Liver (tissue), 9 donors: ENCODE results near the gene CDC6. TPM values are rescaled to one million over a fixed set of nuclear protein-coding genes. Genes with fewer than 3 reads are reported as not detected.

Experiments used
- DNase-seq: peaks from one replicate; pipeline ENCODE4 v3.0.0-alpha.2; 2017; ENCODE audit warnings: low spot score
- H3K27ac ChIP-seq, 2 donors: one replicate each; pipeline ENCODE4 v1.7.0; 2013; ENCODE audit warnings: inconsistent platforms in 2 of 2, low read length in 2 of 2, control low read depth in 1 of 2, low read depth in 1 of 2, mild to moderate bottlenecking in 1 of 2
- H3K27me3 ChIP-seq, 4 donors: one replicate each; pipeline versions ENCODE4 v1.6.1 to v1.7.0; 2013; ENCODE audit warnings: low read length in 3 of 4, inconsistent platforms in 1 of 4, mild to moderate bottlenecking in 1 of 4, moderate library complexity in 1 of 4; ENCODE audit not compliant: control insufficient read depth in 4 of 4, insufficient read depth in 4 of 4
- H3K36me3 ChIP-seq, 4 donors: one replicate each; pipeline versions ENCODE4 v1.6.1 to v1.7.0; 2013; ENCODE audit warnings: low read length in 3 of 4, mild to moderate bottlenecking in 3 of 4, low read depth in 1 of 4, moderate library complexity in 1 of 4; ENCODE audit not compliant: control insufficient read depth in 4 of 4, insufficient read depth in 3 of 4
- H3K4me1 ChIP-seq, 4 donors: one replicate each; pipeline versions ENCODE4 v1.6.1 to v1.7.0; 2013; ENCODE audit warnings: low read length in 3 of 4, mild to moderate bottlenecking in 3 of 4, moderate library complexity in 1 of 4; ENCODE audit not compliant: control insufficient read depth in 4 of 4, insufficient read depth in 4 of 4
- H3K4me3 ChIP-seq, 3 donors: one replicate each; pipeline versions ENCODE4 v1.6.1 to v1.7.0; 2013; ENCODE audit warnings: low read length in 3 of 3, control low read depth in 1 of 3, low read depth in 1 of 3, mild to moderate bottlenecking in 1 of 3
- H3K9ac ChIP-seq, 2 donors: one replicate each; pipeline ENCODE4 v1.7.0; 2013; ENCODE audit warnings: low read length in 2 of 2, mild to moderate bottlenecking in 2 of 2, moderate library complexity in 2 of 2, control low read depth in 1 of 2, low read depth in 1 of 2
- H3K9me3 ChIP-seq, 4 donors: one replicate each; pipeline versions ENCODE4 v1.6.1 to v1.7.0; 2013; ENCODE audit warnings: low read length in 3 of 4; ENCODE audit not compliant: control insufficient read depth in 4 of 4
- EGR1 ChIP-seq, 2 donors: IDR thresholded peaks; 2 replicates each; pipeline ENCODE4 v1.6.1; 2016 to 2018; ENCODE audit warnings: antibody characterized with exemption in 2 of 2, low read depth in 2 of 2
- FOXA1 ChIP-seq: IDR thresholded peaks from 2 replicates; pipeline ENCODE4 v1.6.1; 2016; ENCODE audit warnings: antibody characterized with exemption
- FOXA2 ChIP-seq: IDR thresholded peaks from 2 replicates; pipeline ENCODE4 v1.6.1; 2016; ENCODE audit warnings: antibody characterized with exemption
- HNF4A ChIP-seq, 2 donors: conservative IDR thresholded peaks; 2 replicates each; pipeline ENCODE4 v1.6.1; 2016; ENCODE audit warnings: antibody characterized with exemption in 2 of 2, mild to moderate bottlenecking in 2 of 2
- JUND ChIP-seq, 2 donors: IDR thresholded peaks; 2 replicates each; pipeline ENCODE4 v1.6.1; 2016; ENCODE audit warnings: antibody characterized with exemption in 2 of 2
- NR2F2 ChIP-seq: IDR thresholded peaks from 2 replicates; pipeline ENCODE4 v1.6.1; 2016; ENCODE audit warnings: antibody characterized with exemption
- RXRA ChIP-seq, 2 donors: IDR thresholded peaks; 2 replicates each; pipeline ENCODE4 v1.6.1; 2017 to 2018; ENCODE audit warnings: antibody characterized with exemption in 2 of 2, mild to moderate bottlenecking in 1 of 2
- SP1 ChIP-seq: IDR thresholded peaks from 2 replicates; pipeline ENCODE4 v1.6.1; 2018; ENCODE audit warnings: antibody characterized with exemption, mild to moderate bottlenecking
- YY1 ChIP-seq: IDR thresholded peaks from 2 replicates; pipeline ENCODE4 v1.6.1; 2016; ENCODE audit warnings: antibody characterized with exemption, mild to moderate bottlenecking
- WGBS: extraction: QIAGEN DNeasy Blood & Tissue Kit; methylation state at CpG from one replicate; pipeline ENCODE4 v1.1.7; 2013; 5-methylcytosine and 5-hydroxymethylcytosine counted together
- polyA plus RNA-seq, 2 donors: library from polyadenylated mRNA; stranded (reverse) in 1 of 2; unstranded in 1 of 2; fragments of 200-250 nt in 1 of 2; fragments of >200 nt in 1 of 2; fragmentation: Nextera tagmentation in 1 of 2; extraction: Ambion mirVana in 1 of 2; gene quantifications; one replicate each; pipeline versions ENCODE4 v1.2.1 to v1.2.3, GENCODE V29; 2013 to 2015
- total RNA-seq, 2 donors: library from RNA; depleted of rRNA; stranded (reverse); fragments of >200 nt; gene quantifications; one replicate each; pipeline ENCODE4 v1.2.3, GENCODE V29; 2014
- TF ChIP-seq, protein P1 (sequence below): IDR thresholded peaks from 2 replicates; pipeline ENCODE4 v1.6.1; 2016; ENCODE audit warnings: antibody characterized with exemption
- TF ChIP-seq, protein P2 (sequence below): IDR thresholded peaks from 2 replicates; pipeline ENCODE4 v1.6.1; 2016; ENCODE audit warnings: antibody characterized with exemption, mild to moderate bottlenecking
- TF ChIP-seq, protein P3 (sequence below): IDR thresholded peaks from 2 replicates; pipeline ENCODE4 v1.6.1; 2016; ENCODE audit warnings: antibody characterized with exemption
- TF ChIP-seq, protein P4 (sequence below): fragments of 150-350 bp; IDR thresholded peaks from 2 replicates; pipeline ENCODE4 v1.5.1; 2017; ENCODE audit warnings: improper control_type of control experiment, low read depth, low read length; ENCODE audit not compliant: missing input control
- donor health status: healthy.
- donor health status: healthy.
- donor health status: healthy.
- donor health status: healthy.
- donor health status: healthy.

The CDC6 gene
- total and polyA plus RNA-seq, 4 donors = 0.54 to 16.5 (median 2.5) TPM

DNA sequence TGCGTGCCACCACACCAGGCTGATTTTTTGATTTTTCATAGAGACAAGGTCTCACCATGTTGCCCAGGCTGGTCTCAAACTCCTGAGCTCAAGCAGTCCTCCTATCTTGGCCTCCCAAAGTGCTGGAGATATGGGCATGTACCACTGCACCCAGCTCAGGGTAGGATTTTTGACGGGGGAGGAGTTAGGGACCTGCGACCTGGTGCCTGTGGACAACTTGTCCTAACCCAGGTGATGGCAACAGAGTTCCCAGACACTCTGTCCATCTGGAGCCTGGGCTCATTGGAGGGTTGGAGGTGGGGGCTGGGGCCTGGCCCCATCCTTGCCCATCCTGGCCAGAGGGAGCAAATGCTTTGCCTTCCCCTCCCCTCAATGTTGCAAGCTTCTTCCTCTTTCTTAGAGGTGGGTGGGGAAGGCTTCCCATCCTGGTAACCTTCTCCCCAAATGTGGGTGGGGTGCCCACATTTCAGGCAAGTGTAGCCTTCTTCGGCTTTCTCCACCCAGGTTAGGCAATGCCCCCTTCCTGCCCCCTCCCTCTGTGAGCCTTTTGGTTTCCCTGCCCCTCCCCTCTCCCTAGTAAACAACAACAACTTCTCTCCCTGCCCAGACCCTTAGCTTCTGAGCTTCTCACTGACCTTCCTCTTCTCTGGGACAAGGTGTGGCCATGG is 46.2 kb downstream of the CDC6 start:
- H3K36me3 ChIP-seq = no peaks in the 10 kb centered on the region
- WGBS = 76% methylated on average over 4 of the region's 4 CpGs

GRCh38 chr17:40335620-40336019 is 47.9 kb downstream of the CDC6 start:
- no peak for DNase-seq
- Histone ChIP-seq H3K4me1 (peaks cover 46 to 86% (median 60%) of the 10 kb centered on the region in 4 donors), H3K9me3 (no peaks in the 10 kb centered on the region), H3K9ac (no peak overlapping the region), H3K27me3 (no peaks in the 10 kb centered on the region), H3K4me3 (no peak overlapping the region), H3K27ac (peak overlapping the region in 1 of 2 donors; percentile 11), H3K36me3 (no peaks in the 10 kb centered on the region)
- TF ChIP-seq, protein P1, sequence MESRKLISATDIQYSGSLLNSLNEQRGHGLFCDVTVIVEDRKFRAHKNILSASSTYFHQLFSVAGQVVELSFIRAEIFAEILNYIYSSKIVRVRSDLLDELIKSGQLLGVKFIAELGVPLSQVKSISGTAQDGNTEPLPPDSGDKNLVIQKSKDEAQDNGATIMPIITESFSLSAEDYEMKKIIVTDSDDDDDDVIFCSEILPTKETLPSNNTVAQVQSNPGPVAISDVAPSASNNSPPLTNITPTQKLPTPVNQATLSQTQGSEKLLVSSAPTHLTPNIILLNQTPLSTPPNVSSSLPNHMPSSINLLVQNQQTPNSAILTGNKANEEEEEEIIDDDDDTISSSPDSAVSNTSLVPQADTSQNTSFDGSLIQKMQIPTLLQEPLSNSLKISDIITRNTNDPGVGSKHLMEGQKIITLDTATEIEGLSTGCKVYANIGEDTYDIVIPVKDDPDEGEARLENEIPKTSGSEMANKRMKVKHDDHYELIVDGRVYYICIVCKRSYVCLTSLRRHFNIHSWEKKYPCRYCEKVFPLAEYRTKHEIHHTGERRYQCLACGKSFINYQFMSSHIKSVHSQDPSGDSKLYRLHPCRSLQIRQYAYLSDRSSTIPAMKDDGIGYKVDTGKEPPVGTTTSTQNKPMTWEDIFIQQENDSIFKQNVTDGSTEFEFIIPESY = no peak
- TF ChIP-seq JUND (IDR thresholded peaks at IDR 0.05) = peak in 1 of 2 donors; percentile 6
- TF ChIP-seq, protein P2, sequence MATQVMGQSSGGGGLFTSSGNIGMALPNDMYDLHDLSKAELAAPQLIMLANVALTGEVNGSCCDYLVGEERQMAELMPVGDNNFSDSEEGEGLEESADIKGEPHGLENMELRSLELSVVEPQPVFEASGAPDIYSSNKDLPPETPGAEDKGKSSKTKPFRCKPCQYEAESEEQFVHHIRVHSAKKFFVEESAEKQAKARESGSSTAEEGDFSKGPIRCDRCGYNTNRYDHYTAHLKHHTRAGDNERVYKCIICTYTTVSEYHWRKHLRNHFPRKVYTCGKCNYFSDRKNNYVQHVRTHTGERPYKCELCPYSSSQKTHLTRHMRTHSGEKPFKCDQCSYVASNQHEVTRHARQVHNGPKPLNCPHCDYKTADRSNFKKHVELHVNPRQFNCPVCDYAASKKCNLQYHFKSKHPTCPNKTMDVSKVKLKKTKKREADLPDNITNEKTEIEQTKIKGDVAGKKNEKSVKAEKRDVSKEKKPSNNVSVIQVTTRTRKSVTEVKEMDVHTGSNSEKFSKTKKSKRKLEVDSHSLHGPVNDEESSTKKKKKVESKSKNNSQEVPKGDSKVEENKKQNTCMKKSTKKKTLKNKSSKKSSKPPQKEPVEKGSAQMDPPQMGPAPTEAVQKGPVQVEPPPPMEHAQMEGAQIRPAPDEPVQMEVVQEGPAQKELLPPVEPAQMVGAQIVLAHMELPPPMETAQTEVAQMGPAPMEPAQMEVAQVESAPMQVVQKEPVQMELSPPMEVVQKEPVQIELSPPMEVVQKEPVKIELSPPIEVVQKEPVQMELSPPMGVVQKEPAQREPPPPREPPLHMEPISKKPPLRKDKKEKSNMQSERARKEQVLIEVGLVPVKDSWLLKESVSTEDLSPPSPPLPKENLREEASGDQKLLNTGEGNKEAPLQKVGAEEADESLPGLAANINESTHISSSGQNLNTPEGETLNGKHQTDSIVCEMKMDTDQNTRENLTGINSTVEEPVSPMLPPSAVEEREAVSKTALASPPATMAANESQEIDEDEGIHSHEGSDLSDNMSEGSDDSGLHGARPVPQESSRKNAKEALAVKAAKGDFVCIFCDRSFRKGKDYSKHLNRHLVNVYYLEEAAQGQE = no peak
- WGBS = 92% methylated on average over 8 of the region's 8 CpGs

More for the DNA sequence above, 46.2 kb downstream of the CDC6 start:
- Histone ChIP-seq H3K4me1 (peaks cover 49 to 86% (median 66%) of the 10 kb centered on the region in 4 donors), H3K9me3 (no peaks in the 10 kb centered on the region), H3K9ac (no peak overlapping the region), H3K27ac (peak overlapping the region; percentile 59 to 68), H3K27me3 (no peaks in the 10 kb centered on the region), H3K4me3 (no peak overlapping the region)
- TF ChIP-seq NR2F2 (no peak), FOXA1 (no peak), FOXA2 (no peak), JUND (IDR thresholded peaks at IDR 0.05) (no peak), SP1 (peak; percentile 17), HNF4A (conservative IDR thresholded peaks at IDR 0.05) (no peak), YY1 (no peak), EGR1 (IDR thresholded peaks at IDR 0.05; ENCODE audit: low read depth in 2 of 2) (no peak), RXRA (IDR thresholded peaks at IDR 0.05) (peak in 1 of 2 donors; percentile 12)
- TF ChIP-seq, protein P3, sequence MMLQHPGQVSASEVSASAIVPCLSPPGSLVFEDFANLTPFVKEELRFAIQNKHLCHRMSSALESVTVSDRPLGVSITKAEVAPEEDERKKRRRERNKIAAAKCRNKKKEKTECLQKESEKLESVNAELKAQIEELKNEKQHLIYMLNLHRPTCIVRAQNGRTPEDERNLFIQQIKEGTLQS = no peak
- TF ChIP-seq, protein P1 = no peak
- TF ChIP-seq, protein P2 = no peak
- TF ChIP-seq, protein P4, sequence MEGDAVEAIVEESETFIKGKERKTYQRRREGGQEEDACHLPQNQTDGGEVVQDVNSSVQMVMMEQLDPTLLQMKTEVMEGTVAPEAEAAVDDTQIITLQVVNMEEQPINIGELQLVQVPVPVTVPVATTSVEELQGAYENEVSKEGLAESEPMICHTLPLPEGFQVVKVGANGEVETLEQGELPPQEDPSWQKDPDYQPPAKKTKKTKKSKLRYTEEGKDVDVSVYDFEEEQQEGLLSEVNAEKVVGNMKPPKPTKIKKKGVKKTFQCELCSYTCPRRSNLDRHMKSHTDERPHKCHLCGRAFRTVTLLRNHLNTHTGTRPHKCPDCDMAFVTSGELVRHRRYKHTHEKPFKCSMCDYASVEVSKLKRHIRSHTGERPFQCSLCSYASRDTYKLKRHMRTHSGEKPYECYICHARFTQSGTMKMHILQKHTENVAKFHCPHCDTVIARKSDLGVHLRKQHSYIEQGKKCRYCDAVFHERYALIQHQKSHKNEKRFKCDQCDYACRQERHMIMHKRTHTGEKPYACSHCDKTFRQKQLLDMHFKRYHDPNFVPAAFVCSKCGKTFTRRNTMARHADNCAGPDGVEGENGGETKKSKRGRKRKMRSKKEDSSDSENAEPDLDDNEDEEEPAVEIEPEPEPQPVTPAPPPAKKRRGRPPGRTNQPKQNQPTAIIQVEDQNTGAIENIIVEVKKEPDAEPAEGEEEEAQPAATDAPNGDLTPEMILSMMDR = no peak
- DNase-seq = no peak
